GM19193 (cell line): ENCODE results near the gene RGCC.

Experiments used
- POLR2A ChIP-seq: IDR thresholded peaks from 4 replicates; pipeline ENCODE4 v1.6.1; 2011; ENCODE audit not compliant: insufficient read depth, insufficient read length; ENCODE audit errors: extremely low read depth

Gene RGCC

GRCh38 chr13:41453620-41454019, 3.7 kb upstream of the RGCC start:
- TF ChIP-seq POLR2A, result no peak

GRCh38 chr13:41454170-41454569, 3.2 kb upstream of the RGCC start:
- TF ChIP-seq POLR2A, result no peak

GRCh38 chr13:41455725-41456419, 1.5 kb upstream of the RGCC start:
- TF ChIP-seq POLR2A, result no peak

GRCh38 chr13:41457589-41458186, 338 bp downstream of the RGCC start:
- TF ChIP-seq POLR2A, result peak; percentile 65

GRCh38 chr13:41458187-41458760, 924 bp downstream of the RGCC start:
- TF ChIP-seq POLR2A, result no peak

DNA sequence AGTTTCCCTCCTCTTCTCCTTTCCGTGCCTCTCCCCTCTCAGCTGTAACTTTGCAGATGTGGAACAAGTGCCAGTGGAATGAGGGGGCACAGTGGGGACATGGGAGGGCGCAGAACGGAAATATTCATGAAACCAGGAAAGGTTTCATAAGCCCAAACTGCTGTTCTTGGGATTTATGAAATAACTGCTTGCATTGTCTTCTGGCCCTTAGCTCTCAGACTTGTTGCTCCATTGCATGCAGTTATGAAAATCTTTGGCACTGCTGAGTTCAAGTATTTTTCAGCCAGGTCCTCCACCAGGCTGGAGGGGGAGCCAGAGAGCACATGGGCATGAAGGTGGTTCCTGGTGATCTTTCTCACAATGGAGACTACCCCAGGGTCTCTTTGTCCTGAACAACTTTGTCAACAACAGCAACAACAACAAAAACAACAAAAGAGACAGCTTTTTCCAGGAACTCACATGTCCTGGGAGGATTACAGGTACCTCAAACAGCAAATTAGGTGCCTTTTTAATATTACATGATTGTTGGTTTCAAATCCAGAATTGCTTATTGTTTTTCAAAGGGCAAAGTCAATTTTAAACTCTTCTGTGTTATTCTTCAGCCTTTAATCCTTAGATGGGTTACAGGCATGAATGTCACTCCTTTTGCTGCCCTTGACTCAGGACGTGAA, 1.5 kb downstream of the RGCC start:
- TF ChIP-seq POLR2A, result no peak

DNA sequence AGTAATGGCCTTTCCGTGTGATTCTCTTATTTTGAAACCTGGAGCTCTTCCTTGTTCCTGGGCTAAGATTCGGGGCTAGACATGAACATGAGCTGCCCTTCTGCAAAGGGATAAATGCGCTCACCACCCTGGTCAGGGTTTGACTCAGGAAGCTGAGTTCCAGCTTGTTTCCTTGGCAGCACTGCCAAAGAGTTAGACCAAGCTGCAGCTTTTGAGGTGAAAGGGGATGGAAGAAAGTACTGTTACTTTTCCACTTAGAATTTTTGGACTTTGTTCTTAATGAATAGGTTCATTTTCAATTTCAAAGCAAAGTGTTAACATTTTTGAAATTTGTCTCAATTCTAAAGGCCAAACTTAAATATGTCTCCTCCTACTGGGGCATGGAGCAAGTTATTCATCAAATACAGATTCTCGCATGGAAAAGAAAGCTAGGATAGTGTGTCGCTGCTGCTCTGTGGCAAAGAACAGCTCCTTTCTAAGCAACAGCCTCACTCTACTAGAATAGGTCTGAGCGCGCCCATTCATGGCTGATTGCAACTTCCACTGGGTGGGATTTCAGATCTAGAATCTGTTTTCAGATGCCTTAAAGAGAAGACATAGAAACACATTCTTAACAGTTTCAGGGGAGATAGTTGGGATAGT, 2.2 kb downstream of the RGCC start:
- no peak for TF ChIP-seq POLR2A

- TF ChIP-seq POLR2A, result no peak
These were observed 2.7 kb downstream of the RGCC start for GRCh38 chr13:41460074-41460465.

DNA sequence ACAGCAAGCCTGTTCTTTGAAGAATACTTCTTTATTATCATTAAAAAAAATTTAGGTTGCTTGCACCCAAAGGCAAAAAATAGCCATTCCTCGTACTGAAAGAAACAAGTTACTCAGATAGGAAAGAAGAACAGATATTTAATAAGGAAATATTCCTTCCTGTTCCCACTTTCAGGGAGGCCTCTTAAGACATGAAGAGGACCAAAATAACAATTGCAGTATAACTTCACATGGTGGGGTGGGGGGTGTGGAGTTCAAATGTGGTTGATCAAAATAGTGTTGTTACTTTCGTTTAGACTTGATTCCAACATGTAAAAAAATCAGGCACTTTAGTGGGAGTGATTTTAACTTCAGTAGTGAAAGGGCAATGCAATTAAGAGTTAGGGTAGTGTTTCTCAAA, 3.6 kb downstream of the RGCC start:
- TF ChIP-seq POLR2A, result no peak

GRCh38 chr13:41461527-41462139, 4.3 kb downstream of the RGCC start:
- TF ChIP-seq POLR2A, result no peak

- no peak for TF ChIP-seq POLR2A
These were observed 5.1 kb downstream of the RGCC start for GRCh38 chr13:41462427-41462826.

- TF ChIP-seq POLR2A, result no peak
These were observed 6.7 kb downstream of the RGCC start for GRCh38 chr13:41463838-41464602.

- TF ChIP-seq POLR2A, result peak; percentile 61
These were observed 8.0 kb downstream of the RGCC start for GRCh38 chr13:41465241-41465847.

DNA sequence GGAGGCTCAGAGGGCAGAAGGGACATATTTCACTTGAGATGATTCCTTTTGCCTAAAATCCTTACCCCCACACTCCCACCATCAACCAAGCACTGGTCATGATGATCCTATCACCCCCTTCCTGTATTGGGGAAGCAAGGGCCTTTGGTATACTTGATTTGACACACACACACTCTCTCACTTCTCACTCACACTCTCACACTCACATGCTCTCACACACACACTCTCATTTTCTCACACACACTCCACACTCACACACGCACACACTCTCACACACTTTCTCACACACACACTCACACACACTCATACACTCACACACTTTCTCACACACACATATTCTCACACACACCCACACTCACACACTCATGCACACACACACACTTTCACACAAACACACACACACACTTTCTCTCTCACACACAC, 8.6 kb downstream of the RGCC start:
- no peak for TF ChIP-seq POLR2A
